HK-2 (cell line): ENCODE results near the gene DACT3.

Experiments
- DNase-seq: peaks from one replicate; pipeline ENCODE4 v3.0.0-alpha.2; 2018; ENCODE audit not compliant: unreplicated experiment

DACT3 gene

GRCh38 chr19:46661020-46661731 is at the start of gene DACT3:
Gene DACT3 (minus strand): TSS chr19:46661182. CDS start chr19:46661064, 118 bp downstream.
- peak; percentile 100 for DNase-seq

GRCh38 chr19:46710687-46711086 is 49.7 kb upstream of the DACT3 start:
- no peak for DNase-seq

GRCh38 chr19:46704379-46705076 is 43.5 kb upstream of the DACT3 start:
- no peak for DNase-seq

DNA sequence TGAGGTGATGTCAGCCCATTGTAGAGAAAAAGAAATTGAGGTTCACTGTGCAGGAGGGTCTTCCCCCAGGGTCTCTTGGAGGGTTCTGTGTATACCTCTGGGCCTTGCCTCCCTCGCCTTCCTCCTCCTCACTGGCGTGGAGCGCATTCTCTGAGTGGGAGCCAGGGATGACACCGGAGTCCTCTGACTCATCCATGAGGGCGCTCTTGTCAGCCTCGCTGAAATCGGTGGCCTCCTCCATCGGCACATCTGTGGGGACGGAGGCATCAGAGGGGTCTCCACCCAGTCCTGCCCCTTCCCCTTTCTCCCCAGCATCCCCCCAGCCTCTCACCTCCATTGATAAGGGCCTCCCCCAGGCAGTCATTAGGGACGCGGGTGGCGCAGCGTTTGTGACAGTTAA is 39.7 kb upstream of the DACT3 start:
- no peak for DNase-seq

DNA sequence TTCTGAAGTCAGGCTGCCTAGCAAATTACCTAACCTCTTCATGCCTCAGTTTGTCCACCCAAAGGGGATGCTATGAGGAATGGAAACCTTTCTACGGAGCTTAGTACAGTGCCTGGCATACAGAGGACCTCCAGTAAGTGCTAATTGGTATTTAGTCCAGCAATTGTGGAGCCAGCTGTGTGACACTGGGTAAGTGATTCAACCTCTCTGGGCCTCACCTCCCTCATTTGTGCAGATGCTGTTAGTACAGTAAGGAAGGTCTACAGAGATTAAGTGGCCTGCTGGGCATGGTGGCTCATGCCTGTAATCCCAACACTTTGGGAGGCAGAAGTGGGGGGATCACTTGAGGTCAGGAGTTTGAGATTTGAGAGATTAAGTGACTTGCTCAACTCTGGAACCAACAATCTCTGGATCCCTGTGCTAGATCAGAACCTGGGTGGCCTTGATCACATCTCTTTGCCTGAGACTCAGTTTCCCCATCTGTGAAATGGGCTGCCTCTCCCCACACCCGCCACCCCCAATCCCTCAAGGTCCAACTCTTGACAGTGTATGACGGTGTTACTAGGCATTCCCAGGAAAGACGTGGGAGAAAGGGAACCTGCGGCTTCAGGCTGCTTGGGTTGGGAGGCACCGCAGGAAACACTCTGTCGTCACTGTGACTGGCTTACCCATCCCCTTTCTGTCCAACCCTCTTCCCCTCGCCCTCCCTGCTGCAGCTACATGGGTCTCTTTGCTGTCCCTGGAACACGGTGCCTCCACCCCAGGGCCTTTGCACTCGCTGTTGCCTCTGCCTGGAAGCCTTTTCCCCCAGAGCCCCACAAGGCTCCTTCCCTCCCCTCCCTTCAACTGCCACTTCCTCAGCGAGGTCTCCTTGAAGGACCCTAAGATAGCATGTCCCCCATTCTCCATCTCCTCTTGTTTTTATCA is 37.7 kb upstream of the DACT3 start:
- no peak for DNase-seq

DNA sequence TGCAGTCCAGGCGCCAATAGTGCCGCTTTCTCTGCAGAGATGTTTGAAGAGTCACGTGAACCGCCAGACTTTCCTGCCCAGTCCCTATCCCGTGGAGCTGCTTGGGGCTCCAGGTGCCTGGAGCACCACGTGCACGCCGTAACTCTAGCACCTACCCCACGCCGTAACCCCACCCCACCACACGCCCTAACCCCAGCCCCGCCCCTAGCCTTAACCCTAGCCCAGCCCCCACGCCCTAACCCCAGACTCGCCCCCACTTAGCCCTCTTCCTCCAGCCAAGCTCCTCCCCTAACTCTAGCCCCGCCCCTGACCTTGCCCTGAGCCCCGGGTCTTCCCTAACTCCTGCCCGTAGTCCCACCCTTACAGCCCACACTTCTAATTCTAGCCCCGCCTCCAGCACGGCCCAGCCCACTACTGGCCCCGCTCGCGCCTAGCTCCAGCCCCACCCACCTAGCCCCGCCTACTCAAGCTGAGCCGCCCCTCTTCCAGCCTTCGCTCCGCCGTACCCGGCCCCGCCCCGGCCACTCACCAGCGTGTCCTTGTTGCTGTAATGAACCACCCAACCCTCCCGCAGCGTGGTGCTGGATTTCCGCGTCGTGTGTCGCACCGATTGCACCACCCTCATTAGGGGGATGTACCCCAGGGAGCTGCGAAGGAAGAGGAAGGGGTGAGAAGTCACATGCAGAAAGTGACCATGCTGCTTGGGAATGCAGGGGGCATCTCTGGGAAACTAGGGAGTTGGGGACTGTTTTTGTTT is 36.4 kb upstream of the DACT3 start:
- DNase-seq: no peak

DNA sequence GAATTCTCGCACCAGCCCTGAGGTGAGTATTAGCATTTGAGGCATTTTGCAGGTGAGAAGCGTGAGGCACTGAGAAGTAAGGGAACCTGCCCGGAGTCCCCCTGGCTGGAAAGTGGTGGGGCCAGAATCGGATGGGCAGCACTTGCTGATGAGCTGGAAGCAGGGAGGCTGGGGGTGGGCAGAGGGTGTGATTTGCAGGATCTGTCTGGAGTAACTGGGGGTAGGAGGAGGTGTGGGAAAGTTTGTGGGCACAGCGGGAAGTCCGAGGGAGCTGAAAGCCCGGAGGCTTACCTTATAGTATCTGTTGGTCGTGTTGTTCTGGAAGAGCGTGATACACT is 35.9 kb upstream of the DACT3 start:
- DNase-seq: no peak

GRCh38 chr19:46696052-46696451 is 35.1 kb upstream of the DACT3 start:
- DNase-seq: no peak

DNA sequence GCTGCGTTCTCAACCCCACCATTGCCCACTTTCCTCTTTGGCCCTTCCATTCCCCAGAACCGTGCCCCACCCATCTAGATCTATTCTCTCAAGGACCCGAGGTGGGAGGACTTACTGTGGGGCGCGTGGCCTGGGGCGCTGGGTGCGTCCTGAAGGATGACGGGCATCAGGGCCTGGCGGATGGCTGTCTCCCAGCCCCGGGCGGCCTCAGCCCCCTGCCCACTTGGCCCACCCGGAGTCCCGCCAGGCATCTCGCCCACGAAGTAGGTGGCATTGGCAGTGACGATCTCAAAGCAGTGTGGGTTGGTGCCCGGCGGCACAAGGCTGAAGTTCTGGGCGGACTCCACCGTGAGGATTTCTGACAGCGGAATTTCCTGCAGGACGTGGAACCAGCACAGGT is 32.8 kb upstream of the DACT3 start:
- no peak for DNase-seq

- no peak for DNase-seq
These were observed 32.1 kb upstream of the DACT3 start for GRCh38 chr19:46692918-46693722.

GRCh38 chr19:46691948-46692347 is 31.0 kb upstream of the DACT3 start:
- no peak for DNase-seq

DNA sequence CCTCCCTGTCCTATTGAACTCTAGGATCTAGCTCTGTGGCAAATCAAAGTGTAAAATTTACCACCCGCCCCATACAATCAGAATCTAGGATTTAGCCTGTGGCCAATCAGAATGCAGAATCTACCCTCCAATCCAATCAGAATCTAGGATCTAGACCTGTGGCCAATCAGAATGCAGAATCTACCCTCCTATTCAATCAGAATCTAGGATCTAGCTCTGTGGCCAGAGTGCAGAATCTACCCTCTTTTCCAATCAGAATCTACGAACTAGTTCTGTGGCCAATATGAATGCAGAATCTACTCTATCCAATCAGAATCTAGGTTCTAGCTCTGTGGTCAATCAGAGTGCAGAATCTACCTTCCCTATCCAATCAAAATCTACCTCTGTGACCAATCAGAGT is 30.1 kb upstream of the DACT3 start:
- no peak for DNase-seq

GRCh38 chr19:46689358-46689757 is 28.4 kb upstream of the DACT3 start:
- DNase-seq: no peak

DNA sequence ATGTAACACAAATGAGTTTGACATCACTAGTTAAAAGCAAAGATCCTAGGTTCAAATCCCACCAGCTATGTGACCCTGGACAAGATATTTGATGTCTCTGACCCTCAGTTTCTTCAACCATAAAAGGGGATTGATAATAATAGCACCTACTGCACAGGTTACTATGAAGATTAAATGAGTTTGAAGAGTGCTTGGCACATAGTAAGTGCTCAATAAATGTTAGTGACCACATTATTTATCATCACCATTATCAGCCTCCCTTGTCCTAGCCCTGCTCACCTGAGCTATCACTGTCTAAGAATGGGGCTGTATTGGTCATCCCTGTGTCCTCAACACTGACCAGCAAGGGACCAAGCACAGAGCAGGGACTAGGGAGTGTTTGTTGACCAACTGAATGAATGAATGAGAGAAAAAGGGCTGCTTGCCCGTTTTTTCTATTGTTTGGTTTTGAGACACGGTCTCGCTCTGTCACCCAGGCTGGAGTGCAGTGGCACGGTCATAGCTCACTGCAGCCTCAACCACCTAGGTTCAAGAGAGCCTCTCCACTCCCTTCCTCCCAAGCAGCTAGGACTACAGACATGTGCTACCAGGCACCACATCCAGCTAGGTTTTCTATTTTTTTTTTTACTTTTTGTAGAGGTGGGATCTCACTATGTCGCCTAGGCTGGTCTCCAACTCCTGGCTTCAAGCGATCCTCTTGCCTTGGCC is 26.6 kb upstream of the DACT3 start:
- DNase-seq: no peak

DNA sequence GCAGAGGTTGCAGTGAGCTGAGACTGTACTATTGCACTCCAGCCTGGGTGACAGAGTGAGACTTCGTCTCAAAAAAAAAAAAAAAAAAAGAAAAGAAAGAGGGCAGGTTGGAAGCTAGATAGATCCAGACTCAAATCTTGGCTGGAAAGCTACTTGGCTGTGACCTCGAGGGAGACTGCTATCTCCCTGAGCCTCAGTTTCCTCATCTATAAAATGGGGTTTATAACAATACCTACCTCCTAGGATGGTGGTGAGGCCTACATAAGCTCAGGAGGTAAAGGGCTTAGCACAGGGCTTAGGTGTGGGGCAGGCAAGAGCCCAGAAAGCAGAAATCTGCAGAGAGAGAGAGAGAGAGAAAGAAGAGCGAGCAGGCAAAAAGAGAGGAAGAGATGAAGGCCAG is 24.2 kb upstream of the DACT3 start:
- no peak for DNase-seq

- DNase-seq: no peak
These were observed 17.2 kb upstream of the DACT3 start for GRCh38 chr19:46678110-46678732.

- no peak for DNase-seq
These were observed 13.6 kb upstream of the DACT3 start for GRCh38 chr19:46674416-46675178.

- DNase-seq: no peak
These were observed 9.8 kb upstream of the DACT3 start for GRCh38 chr19:46670813-46671212.

DNA sequence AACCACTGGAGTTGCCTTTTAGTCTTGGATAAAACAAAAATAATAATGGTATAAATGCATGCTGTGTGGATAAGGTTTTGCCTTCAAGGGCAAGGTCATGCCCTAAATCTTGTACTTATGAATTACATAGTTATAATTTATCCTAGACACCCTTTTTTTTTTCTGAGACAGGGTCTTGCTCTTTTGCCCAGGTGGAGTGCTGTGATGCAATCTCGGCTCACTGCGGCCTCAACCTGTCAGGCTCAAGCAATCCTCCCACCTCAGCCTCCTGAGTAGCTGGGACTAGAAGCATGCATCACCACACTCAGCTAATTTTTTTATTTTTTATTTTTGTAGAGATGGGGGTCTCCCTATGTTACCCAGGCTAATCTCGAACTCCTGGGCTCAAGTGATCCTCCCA is 7.7 kb upstream of the DACT3 start:
- no peak for DNase-seq
